WI38 (cell line): ENCODE measurements around the gene SUGCT.

ENCODE experiments used
- H3K4me3 ChIP-seq: 2 replicates; pipeline ENCODE4 v1.5.1; 2011; ENCODE audit warnings: low read depth, mild to moderate bottlenecking, control low read depth, low read length
- TF ChIP-seq, protein P1 (sequence below): IDR thresholded peaks from 2 replicates; pipeline ENCODE4 v1.5.1; 2012; ENCODE audit warnings: low read depth, mild to moderate bottlenecking, control low read depth, low read length

Gene SUGCT

GRCh38 chr7:40604601-40605438, 470.0 kb downstream of the SUGCT start:
- no peak overlapping the region for H3K4me3 ChIP-seq
- TF ChIP-seq, protein P1, sequence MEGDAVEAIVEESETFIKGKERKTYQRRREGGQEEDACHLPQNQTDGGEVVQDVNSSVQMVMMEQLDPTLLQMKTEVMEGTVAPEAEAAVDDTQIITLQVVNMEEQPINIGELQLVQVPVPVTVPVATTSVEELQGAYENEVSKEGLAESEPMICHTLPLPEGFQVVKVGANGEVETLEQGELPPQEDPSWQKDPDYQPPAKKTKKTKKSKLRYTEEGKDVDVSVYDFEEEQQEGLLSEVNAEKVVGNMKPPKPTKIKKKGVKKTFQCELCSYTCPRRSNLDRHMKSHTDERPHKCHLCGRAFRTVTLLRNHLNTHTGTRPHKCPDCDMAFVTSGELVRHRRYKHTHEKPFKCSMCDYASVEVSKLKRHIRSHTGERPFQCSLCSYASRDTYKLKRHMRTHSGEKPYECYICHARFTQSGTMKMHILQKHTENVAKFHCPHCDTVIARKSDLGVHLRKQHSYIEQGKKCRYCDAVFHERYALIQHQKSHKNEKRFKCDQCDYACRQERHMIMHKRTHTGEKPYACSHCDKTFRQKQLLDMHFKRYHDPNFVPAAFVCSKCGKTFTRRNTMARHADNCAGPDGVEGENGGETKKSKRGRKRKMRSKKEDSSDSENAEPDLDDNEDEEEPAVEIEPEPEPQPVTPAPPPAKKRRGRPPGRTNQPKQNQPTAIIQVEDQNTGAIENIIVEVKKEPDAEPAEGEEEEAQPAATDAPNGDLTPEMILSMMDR, result peak; percentile 82

DNA sequence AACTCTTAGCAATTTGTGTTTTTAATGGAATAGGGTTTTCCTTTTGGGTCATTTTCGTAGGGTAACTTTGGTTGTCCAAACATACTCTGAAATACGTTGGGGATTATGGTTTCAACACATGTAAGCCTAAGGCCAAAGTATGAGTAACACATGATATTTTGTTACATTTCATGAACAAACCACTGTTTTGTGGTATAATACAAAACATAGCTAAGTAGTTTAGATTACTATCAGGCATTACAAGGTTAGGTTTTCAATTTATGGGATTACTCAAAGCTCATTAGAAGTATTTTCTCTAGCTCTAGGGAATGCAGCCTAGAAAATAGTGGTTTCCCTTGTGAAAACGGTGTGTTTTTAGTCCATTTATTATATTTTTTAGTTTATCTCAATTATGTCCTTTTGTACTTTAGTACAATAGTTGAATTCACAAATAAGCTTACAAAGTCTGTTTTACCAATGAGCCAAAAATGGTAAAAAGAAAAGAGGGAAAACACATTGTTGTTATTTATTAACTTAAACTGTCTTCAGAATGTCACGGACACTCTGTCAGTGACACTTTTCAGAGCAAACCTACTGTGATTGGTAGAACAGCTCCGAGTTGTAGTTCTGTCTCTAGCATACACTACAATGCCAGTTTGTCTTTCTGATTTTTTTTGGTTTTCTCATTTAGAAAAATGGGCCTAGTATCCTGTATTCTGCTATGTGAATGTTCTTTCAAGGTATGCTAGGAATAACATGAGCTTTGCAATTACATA, 473.7 kb downstream of the SUGCT start:
- H3K4me3 ChIP-seq, result no peak overlapping the region
- TF ChIP-seq, protein P1, result no peak

GRCh38 chr7:40610461-40610860, 475.7 kb downstream of the SUGCT start:
- TF ChIP-seq, protein P1, result no peak
- no peak overlapping the region for H3K4me3 ChIP-seq

DNA sequence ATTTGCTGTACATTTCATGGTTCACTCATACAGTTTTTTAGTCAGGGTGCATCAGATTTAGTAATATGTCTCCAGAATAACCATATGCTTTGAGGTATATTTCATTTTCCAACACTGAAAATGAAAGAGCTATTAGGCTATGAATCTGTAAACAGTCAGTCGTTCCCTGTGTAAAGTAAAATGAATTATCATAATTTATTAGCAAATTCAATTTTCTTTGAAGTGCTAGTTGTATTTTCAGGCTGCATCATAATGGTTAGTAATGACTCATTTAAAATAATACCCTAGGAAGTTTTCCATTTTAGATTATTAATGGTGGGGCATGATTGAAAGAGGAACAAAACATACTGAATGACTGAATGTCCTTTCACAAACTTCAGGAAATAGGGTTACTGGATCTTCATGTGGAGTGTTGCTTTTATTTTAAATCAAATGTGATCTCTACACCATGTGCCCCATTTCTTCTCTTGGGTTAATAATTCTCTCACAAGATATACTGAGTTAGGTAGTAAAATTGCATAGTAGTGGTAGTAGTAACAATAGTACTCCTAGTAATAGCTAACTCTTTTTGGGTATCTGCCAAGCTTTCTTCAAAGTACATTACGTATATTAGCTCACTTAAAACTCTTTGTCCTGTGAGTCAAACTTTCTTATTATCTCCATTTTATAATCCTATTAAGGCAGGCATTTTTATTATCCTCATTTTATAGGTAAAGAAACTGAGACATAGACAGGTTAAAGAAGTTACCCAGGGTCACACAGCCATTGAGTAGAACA, 476.5 kb downstream of the SUGCT start:
- TF ChIP-seq, protein P1, result no peak
- H3K4me3 ChIP-seq, result no peak overlapping the region

DNA sequence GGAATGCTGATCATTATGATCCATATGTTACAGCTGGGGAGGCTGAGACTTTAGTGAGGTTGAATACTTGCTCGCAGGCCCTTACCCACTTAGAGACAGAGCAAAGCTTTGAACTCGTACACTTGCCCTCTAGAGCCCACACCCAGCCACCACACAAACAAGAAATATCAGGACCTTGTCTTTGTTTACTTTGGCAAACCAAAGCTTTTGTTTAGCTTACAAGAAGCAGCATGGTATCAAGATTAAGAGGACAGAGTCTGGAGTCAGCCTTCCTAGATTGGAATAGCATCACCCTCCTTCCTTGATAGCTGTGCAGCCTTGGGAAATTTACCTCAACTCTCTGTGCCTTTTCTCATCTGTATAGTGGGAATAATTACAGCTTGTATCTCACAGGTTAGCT, 477.5 kb downstream of the SUGCT start:
- H3K4me3 ChIP-seq, result no peak overlapping the region
- TF ChIP-seq, protein P1, result no peak

GRCh38 chr7:40619647-40620046, 484.8 kb downstream of the SUGCT start:
- TF ChIP-seq, protein P1, result no peak
- H3K4me3 ChIP-seq, result no peak overlapping the region
